ENCODE results near the gene IL22RA1.

The IL22RA1 gene

GRCh38 chr1:24096009-24096738 is 46.8 kb downstream of the IL22RA1 start:
- DNase-seq, result no peak

- DNase-seq, result no peak
Observed at GRCh38 chr1:24095140-24095859, 47.6 kb downstream of the IL22RA1 start.

- DNase-seq, result no peak
Observed at GRCh38 chr1:24094554-24094953, 48.4 kb downstream of the IL22RA1 start.

- no peak for DNase-seq
Observed at GRCh38 chr1:24093732-24094131, 49.2 kb downstream of the IL22RA1 start.

DNA sequence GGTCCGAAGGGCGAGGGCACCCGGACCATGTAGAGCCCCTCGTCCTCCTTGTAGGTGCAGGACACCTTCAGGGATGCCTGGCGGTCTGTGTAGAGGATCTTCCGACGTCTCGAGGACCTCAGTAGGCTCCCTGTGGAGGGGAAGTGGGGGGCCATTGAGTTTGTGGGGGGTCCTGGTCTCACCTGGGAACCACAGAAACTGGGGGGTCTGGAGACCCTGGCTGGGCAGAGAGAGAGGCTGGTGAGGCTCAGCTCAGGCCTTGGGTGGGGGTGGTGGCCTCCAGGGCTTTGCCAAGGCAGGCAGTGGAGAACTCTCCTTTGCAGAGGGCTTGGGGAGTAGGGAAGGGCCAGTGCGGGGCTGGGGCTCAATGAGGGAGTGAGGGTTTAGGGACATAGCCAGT is 50.0 kb downstream of the IL22RA1 start:
- no peak for DNase-seq

DNA sequence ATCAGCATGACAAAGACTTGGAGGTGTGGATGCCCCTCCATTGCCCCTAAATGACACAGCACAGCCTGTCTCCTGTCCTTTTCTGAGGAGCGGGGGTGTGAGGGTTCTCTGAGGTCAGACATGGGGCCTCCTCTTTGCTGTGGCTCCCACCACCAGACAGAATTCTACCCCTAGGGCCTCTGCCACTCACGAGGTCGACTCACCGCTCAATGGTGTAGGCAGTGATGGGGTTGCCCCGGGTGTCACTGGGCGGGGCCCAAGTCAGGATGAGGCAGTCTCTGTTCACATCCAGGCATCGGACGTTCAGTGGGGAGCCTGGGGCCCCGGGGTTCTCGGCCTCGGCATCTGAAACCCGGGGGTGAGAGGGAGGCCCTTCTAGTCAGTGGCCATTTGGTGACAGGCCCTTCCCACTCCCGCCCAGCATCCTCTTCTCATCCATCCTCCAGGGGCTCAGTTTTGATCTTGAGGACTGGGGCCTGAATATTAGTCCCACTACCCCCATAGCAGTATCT is 50.9 kb downstream of the IL22RA1 start:
- DNase-seq, result no peak

- no peak for DNase-seq
Observed at GRCh38 chr1:24090736-24091135, 52.2 kb downstream of the IL22RA1 start.

DNA sequence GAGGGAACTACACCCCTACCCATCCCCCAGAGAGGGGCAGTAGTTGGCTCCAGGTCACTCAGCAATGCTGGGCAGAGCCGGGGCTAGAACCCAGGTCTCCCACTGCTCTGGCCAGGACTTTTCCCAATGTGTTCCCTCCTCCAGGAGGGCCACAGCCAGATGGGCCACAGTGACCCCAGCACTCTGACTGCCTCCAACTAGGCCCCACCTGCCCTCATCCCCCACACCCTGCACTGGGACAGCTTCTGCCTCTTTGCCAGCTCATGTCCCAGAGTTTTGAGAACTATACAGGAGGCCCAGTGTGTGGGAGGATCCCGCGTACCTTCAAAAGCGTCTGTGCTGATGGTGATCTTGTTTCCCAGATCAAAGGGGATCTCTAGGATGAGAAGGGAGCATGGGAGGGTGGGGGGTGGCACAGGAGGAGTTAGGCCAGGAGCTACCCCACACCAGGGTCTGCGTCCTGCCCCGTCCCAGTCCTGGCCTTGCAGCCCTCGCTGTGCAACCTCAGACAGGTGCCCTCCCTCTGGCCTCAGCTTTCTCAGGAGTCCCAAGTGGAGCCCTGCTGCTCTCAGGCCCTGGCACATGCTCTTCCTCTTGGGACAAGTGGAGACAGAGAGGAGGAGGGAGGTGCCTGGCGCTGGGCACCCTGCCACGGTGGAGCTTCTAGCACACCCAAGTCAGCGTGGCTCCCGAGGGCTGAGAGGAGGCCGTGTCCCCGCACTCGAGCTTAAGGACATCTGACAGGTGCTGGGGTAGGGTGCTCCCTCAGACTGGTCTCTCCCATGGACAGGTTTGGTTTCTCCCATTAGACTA is 53.0 kb downstream of the IL22RA1 start:
- DNase-seq, result no peak

- no peak for DNase-seq
Observed at GRCh38 chr1:24089027-24089742, 53.8 kb downstream of the IL22RA1 start.

GRCh38 chr1:24086466-24086865 is 56.5 kb downstream of the IL22RA1 start:
- no peak for DNase-seq

GRCh38 chr1:24085546-24085945 is 57.4 kb downstream of the IL22RA1 start:
- no peak for DNase-seq

GRCh38 chr1:24085007-24085406 is 57.9 kb downstream of the IL22RA1 start:
- no peak for DNase-seq

- no peak for DNase-seq
Observed at GRCh38 chr1:24084050-24084449, 58.9 kb downstream of the IL22RA1 start.

DNA sequence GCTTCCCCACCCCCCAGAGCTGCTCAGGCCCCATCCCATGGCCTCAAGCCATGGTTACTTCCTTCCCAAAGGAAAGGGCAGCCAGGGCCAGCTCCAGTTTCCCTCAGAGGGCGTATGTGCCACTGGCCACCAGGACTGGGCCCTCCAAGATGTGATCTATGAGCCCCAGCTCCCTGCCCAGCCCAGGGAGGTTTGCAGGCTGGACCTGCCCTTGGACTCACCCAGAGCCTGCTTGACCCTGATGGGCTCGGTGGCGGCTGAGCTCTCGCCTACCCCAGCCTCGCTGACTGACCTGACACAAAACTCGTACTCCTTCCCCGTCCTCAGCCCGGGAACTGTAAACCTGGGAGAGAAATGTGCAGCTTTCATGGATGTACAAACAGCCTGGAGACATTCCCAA is 60.6 kb downstream of the IL22RA1 start:
- no peak for DNase-seq

- DNase-seq, result no peak
Observed at GRCh38 chr1:24081190-24081589, 61.8 kb downstream of the IL22RA1 start.

GRCh38 chr1:24080131-24080530 is 62.8 kb downstream of the IL22RA1 start:
- DNase-seq, result no peak

GRCh38 chr1:24077278-24077978 is 65.5 kb downstream of the IL22RA1 start:
- no peak for DNase-seq

DNA sequence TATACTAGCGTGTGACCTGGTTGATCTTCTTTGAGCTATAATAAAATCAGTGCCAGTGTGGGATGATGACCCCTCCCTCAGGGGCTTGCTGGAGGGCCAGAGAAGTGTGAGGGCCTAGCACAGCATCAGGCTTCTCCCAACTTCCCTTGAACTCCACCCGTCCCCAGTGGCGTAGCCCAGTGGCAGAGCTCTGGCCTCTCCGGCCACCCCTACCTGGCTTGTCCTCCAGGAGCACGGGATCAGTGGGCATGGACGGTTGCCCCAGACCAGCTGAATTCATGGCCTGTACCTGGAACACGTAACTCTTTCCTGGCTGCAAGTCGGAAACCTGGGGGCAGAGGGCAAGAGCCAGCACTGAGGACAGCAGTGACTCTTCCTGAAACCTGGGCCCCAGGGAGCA is 67.0 kb downstream of the IL22RA1 start:
- DNase-seq, result no peak

DNA sequence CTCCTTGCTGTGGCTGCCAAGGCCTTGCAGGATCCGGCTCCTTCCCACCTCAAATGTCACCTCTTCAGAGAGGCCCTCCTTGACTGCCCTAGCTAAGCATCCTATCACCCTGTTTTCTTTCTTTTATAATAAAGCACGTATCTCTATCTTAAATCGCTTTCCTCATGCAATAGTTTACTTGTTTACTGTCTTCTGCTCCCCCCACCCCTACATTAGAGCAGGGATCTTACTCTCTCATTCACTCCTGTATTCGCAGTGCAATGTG is 67.4 kb downstream of the IL22RA1 start:
- DNase-seq, result no peak

DNA sequence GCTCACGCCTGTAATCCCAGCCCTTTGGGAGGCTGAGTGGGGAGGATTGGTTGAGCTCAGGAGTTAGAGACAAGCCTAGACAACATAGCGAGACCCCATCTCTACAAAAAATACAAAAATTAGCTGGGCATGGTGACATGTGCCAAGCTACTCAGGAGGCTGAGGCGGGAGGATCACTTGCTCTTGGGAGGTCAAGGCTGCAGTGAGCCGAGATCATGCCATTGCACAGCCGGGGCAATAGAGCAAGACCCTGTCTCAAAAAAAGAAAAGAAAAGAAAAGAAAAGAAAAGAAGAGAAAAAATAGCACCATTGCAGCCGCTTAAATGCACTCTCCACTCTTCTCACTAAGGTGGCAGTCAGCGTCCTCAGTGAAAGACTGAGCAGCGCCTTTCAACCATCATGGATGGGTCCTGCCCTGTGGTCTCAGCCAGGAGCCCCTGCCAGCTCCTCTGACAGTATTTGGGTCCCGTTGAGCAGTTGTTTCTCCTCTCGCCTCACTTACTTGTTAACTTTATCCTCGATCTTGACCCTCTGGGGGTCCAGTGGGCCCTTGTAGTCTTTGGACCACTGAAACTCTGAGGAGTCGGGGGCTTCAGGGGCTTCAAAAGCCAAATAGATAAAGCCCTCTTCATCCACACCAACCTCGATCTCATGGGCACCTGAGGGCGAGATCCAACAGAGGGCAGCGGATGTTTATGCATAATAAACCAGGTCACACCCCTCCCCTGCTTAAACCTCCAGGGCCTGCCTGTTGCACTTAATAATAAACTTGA is 67.9 kb downstream of the IL22RA1 start:
- DNase-seq, result no peak

DNA sequence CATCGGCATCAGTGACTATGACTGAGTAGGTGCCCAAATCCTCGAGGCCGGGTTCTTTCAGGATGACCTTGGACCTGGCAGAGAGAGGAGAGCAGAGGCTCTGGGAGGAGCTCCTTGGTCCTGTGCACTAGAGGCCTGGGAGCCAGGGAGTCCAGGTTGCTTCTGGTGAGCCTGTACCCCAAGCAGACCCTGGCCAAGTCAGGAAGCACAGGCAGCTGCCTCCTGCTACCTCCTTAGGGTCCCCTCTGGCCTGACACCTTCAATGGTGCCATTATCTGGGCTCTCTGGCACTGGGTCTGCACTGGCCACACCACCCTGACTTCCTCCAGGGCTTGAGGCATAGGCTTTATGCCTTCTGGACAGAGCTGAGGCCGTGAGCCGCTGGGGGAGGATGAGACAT is 68.7 kb downstream of the IL22RA1 start:
- DNase-seq, result no peak

GRCh38 chr1:24071941-24072340 is 71.0 kb downstream of the IL22RA1 start:
- DNase-seq, result no peak
